GM19193 (cell line): ENCODE measurements around the gene ELMOD3.

Experiments
- POLR2A ChIP-seq: IDR thresholded peaks from 4 replicates; pipeline ENCODE4 v1.6.1; 2011; ENCODE audit not compliant: insufficient read depth, insufficient read length; ENCODE audit errors: extremely low read depth

The ELMOD3 gene

GRCh38 chr2:85326406-85327159 lies 28.0 kb upstream of the ELMOD3 start:
- TF ChIP-seq POLR2A = no peak

- TF ChIP-seq POLR2A = no peak
Measured at GRCh38 chr2:85327160-85327821, 27.3 kb upstream of the ELMOD3 start.

GRCh38 chr2:85327822-85328617 lies 26.5 kb upstream of the ELMOD3 start, which contains the start of gene TGOLN2:
Gene TGOLN2 (minus strand): TSS chr2:85327989. CDS start chr2:85327962, 27 bp downstream.
- TF ChIP-seq POLR2A = peak; percentile 99

GRCh38 chr2:85329181-85329651 lies 25.4 kb upstream of the ELMOD3 start:
- no peak for TF ChIP-seq POLR2A

- TF ChIP-seq POLR2A = no peak
Measured at GRCh38 chr2:85330839-85331636, 23.5 kb upstream of the ELMOD3 start.

GRCh38 chr2:85334928-85335327 lies 19.6 kb upstream of the ELMOD3 start:
- TF ChIP-seq POLR2A = no peak

- TF ChIP-seq POLR2A = no peak
Measured at GRCh38 chr2:85340034-85340892, 14.3 kb upstream of the ELMOD3 start.

- TF ChIP-seq POLR2A = no peak
Measured at GRCh38 chr2:85341269-85342029, 13.1 kb upstream of the ELMOD3 start.

GRCh38 chr2:85342156-85342555 lies 12.4 kb upstream of the ELMOD3 start:
- TF ChIP-seq POLR2A = no peak

- TF ChIP-seq POLR2A = no peak
Measured at GRCh38 chr2:85344356-85344954, 10.1 kb upstream of the ELMOD3 start.

GRCh38 chr2:85347599-85347998 lies 7.0 kb upstream of the ELMOD3 start:
- TF ChIP-seq POLR2A = no peak

GRCh38 chr2:85353876-85354285 lies 688 bp upstream of the ELMOD3 start:
- no peak for TF ChIP-seq POLR2A

- TF ChIP-seq POLR2A = no peak
Measured at GRCh38 chr2:85355073-85355410, 473 bp downstream of the ELMOD3 start.

- no peak for TF ChIP-seq POLR2A
Measured at GRCh38 chr2:85355521-85355920, 952 bp downstream of the ELMOD3 start.
